DMS53 treated with DMSO at 0.1 percent for 48 hours (cell line): ENCODE data around the gene ELMO3.
A peak's percentile ranks its signal among the peaks of the same experiment; 100 is the strongest.

ENCODE experiments used
- DNase-seq: peaks from one replicate; lab custom pipeline; 2025; ENCODE audit not compliant: unreplicated experiment; lab: John Stamatoyannopoulos, UW

The ELMO3 gene

GRCh38 chr16:67212766-67213165 is 13.8 kb downstream of the ELMO3 start:
- DNase-seq: no peak

- no peak for DNase-seq
Observed at GRCh38 chr16:67213197-67214019, 14.5 kb downstream of the ELMO3 start.

DNA sequence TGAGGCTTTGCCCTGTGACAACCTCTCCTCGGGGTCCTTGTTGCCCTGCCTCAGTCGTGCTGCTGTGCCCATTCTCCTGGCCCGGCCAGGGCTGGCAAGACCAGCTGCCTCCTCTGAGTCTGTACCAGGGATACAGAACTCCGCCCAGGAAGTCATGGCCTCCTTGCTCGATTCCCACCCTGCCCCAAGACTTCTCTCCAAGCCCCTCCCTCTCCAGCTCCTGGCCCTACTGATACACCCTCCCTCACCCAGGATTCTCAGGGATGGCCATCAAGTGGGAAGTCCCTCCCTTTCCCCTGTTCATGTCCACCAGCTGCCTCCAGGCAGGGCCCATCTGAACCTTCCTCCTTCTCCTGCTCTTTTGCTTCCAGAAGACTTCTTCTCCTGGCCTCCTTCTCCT is 16.8 kb downstream of the ELMO3 start:
- DNase-seq: no peak

GRCh38 chr16:67216612-67217490 is 17.9 kb downstream of the ELMO3 start:
- DNase-seq: no peak

DNA sequence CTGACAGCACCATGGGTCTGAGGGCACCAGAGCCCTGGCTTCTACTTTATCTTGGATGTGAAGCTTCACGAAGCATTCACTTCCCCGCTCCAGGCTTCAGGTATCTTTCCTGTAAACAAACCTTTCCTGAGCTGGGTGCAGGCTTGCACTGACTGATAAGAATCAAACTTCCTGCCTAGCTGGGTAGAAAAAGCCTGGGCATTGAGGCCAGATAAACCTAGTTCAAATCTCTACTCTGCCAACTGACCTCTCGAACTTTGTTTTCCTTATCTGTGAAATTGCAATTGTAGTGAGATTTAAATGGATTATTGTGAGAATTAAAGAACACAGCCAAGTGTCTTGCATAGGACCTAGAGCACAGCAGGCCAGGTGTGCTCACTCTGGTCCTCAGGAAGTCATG is 25.1 kb downstream of the ELMO3 start:
- no peak for DNase-seq

GRCh38 chr16:67226295-67226803 is 27.4 kb downstream of the ELMO3 start:
- DNase-seq: no peak

DNA sequence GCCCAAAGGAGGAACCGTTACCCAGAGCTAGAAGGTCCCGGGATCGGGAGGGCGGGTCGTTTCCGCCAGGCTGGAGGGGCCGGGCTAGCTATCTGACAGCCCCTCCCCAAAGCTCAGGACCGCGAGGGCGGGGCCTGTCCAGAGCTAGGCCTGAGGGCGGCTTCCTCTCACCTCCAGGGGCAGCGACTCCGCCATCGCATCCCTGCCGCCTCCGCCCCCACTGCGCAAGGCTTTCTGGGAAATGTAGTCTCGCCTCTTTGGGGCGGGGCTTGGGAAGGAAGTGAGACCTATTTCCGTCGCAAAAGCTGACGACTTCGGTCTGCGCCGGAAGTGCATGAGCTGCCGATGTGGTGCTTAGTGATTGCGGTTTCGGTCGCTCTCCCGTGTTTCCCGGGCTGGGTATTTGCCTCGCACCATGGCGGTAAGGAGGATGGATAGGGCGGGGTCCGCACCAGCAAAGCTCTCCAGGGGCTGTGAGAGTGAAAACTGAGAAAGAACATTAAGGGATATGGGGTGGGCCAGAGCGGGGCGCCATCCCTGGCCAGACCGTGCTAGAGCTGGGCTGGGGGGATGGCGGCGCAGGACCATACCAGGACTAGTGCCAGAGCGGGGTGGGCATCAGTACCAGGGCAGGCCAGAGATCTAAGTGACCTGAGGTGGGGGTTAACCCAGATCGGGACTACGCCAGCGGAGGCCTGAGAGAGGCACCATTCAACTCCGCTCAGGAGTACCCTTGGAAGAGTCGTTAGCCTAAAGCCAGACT is 28.1 kb downstream of the ELMO3 start, which contains the start of gene TMEM208:
Gene TMEM208, plus strand, starts transcription at position 327 of the 763 bp plus-strand sequence. Its CDS starts 89 bp downstream, at position 416.
- DNase-seq: peak; percentile 87

GRCh38 chr16:67227567-67227921 is 28.6 kb downstream of the ELMO3 start:
- no peak for DNase-seq

- DNase-seq: no peak
Observed at GRCh38 chr16:67228034-67228785, 29.3 kb downstream of the ELMO3 start.

GRCh38 chr16:67228905-67229304 is 30.0 kb downstream of the ELMO3 start:
- DNase-seq: no peak

DNA sequence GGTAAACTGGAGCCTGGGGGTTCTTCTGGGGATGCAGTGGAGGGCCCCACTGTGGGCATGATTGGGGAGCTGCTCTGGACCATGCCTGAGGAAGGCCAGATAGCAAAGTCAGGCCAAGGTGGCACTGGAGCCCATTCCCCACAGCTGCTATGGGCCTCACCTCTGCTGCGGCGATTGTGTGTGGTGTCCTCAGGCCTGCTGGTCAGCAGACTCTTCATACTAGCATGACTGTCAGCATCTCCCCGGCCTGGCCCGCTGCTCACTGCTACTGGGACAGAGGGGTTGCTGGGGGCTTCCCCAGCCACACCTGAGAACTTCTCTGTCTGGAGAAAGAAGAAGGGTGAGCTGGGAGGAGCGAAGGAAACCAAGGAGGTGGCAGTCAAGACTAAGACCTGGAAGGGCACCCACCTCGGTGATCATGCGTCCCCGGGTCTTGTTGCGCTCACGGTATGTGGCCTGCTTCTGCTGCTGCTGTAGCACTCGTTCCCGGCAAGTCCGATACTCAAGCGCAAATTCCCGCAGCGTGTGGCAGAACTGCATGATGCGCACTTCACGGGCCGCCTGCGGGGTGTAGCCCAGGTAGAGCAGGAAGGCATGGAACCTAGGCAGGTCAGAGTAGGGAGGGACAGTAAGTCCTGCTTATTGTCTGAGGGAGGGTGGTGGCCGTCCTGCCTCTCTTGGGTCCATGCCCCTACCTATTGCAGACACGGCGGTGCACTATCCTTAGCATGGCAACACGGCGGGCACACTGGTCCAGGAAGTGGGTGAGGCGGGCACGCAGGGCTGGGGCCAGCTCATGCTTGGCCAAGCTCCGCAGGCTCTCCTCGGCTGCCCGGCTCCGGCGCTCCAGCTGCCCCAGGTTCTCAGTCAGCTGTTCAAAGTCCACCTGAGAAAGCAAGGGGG is 31.2 kb downstream of the ELMO3 start:
- no peak for DNase-seq

- DNase-seq: no peak
Observed at GRCh38 chr16:67230809-67231660, 32.1 kb downstream of the ELMO3 start.

- DNase-seq: no peak
Observed at GRCh38 chr16:67233596-67233995, 34.7 kb downstream of the ELMO3 start.

- no peak for DNase-seq
Observed at GRCh38 chr16:67234180-67234597, 35.3 kb downstream of the ELMO3 start.

- DNase-seq: no peak
Observed at GRCh38 chr16:67235816-67236562, 37.1 kb downstream of the ELMO3 start.

DNA sequence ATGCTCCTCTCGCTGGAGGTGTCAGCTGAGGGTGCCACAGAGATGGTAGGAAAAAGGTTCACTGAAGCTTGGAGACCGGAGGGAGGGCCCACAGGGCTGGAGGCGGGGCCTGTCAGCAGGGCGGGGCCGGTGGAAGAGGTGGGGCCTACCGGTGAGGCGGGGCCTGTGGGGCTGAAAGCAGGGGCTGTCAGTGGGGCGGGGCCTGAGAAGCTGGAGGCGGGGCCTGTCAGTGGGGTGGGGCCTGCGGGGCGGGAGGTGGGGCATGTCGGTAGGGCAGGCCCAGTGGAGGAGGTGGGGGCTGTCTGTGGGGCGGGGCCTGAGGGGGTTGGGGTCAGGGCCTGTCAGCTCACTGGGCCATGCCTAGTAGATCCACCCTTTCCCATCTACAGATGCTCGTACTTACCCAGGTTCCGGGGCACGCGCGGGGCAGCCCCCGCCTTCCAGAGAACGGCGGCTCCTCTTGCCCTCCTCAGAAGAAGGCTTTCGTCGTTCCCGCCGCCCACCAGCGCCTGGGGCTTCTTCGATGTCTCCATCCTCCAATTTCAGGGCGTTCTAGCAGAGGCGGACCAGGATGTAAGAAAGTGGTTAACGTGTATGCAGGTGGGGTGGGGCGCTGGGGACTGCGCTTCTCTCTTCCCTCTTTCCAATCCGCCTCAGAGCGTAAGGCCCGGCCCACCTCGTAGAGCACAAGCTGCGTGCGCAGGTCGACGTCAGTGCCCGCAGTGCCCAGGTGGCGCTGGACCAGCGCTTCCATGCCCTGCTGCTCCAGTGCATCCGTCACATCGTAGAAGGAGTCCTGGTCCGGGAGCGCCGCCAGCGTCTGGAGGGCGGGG is 37.8 kb downstream of the ELMO3 start:
- no peak for DNase-seq
